ENCODE results near the gene RFPL1.

RFPL1 gene

DNA sequence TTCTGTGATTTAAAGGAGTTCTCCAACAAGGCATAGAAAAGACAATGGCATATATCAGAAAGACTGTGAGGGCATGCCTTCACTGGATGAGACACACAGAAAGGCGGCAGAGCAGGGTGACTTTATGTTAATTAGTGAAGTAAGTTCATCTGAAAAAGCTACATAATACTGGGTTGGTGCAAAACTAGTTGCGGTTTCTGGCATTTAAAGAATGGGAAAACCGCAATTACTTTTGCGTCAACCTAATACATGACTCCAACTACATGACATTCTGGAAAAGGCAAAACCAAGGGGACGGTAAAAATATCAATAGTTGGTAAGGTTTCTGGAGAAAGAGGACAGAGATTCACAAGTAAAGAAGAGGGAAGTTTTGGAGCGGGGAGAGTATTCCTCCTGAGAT is 5.1 kb downstream of the RFPL1 start:
- no peak for DNase-seq (ENCODE audit: low read depth)

DNA sequence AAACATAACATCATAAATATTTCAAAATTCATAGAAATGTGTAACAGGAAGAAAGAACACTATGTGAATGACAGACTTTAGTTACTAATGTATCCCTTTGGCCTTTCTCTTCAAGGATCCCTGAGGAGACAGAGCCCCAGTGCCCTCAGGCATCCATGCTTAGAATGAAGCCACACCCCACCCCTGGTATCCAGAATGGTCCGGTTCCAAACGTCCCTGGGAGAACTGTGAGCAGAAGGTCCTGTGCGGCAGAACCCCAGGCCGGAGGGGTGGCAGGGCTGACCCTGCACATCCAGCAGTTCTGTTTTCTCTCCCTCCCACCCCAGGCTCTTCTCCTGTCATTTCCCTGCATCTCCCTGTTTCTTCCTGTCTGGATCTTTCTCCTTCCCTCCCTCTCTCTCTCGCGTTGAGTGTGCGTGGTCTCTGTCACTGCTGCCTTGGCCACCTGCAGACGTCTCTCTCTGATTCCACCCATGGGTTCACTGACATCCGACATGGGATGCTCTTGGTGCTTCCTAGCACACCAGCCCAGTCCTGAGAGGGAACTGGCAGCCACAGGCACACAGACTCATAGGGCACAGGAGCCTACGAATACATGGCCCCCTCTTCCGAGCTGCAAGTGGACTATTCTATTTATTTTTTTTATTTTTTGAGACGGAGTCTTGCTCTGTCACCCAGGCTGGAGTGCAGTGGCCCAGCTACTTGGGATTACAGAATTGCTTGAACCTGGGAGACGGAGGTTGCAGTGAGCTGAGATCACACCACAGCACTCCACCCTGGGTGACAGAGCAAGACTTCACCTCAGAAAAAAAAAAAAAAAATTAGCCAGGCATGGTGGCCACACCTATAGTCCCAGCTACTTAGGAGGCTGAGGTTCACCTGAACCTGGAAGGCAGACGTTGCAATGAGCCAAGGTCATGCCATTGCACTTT is 5.7 kb downstream of the RFPL1 start:
- DNase-seq (ENCODE audit: low read depth): no peak

DNA sequence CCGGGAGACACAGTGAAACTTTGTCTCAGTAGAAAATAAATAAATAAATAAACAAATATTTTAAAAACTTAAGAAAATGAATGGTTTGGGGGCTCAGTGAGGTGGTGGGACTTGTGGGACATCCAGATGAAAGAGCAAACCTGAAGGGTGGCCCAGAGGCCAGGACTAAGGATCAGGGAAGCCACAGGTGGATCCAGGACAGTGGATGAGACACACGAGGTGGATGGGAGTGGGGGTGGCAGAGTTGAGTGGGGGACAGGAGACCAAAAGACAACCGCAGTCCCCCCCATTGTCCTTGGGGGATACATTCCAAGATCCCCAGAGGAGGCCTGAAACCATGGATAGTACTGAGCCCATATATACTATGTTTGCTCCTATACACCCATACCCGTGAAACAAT is 7.1 kb downstream of the RFPL1 start:
- no peak for DNase-seq (ENCODE audit: low read depth)

DNA sequence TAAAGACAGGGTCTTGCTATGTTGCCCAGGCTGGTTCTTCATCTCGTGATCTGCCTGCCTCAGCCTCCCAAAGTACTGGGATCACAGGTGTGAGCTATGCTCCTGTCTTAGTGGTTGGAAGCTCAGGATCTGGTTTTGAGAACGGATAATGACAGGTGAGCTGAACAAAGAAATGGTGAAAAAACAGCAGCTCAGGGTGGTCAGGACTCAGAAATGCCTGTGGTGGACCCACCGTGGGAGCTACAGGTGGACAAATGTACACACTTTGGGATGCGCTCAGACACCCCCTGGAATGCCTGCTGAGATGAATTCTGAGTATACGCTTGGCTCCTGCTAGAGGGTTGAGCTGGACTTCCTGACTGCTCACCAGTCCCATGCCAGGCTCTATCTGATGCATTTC is 9.5 kb downstream of the RFPL1 start:
- no peak for DNase-seq (ENCODE audit: low read depth)

DNA sequence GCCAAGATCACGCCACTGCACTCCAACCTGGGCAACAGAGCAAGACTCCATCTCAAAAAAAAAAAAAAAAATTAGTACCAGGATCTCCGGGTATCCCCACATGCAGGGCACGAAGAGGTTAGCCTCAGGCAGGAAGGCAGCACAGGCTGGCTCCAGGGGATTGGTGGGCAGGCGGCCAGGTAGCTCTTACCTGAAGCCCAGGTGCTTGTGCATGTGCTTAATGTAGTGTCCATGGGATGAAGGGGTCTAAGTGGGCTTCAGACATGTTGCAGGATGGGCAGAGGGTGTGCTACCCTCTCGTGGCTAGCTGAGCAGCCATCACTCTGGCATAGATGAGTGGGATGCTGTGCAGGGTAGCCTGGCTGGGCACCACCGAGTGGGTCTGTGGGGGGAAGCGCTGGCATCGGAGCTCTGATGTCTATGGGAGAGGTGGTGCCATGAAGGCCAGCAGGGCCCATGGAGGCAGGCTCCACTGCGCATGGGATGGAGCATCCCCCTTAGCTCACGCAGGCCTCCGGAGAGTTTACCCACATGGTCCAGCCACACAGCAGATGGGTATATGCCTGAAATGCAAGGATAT is 11.0 kb downstream of the RFPL1 start:
- DNase-seq (ENCODE audit: low read depth): no peak

DNA sequence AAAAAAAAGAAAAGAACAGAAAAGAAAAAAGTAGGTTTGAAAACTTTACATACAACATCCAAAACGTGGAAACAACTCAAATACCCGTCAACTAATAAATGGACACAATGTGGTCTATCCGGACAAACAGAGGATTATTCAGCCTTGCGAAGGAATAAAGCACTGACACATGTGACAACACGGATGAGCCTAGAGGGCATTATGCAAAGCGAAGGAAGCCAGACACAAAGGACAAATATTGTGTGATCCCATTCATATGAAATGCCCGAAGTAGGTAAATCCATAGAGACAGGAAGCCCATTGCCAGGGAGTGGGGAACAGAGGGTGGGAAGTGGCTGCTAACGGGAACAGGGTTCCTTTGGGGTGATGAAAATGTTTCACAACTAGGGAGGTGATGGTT is 11.8 kb downstream of the RFPL1 start:
- no peak for DNase-seq (ENCODE audit: low read depth)

DNA sequence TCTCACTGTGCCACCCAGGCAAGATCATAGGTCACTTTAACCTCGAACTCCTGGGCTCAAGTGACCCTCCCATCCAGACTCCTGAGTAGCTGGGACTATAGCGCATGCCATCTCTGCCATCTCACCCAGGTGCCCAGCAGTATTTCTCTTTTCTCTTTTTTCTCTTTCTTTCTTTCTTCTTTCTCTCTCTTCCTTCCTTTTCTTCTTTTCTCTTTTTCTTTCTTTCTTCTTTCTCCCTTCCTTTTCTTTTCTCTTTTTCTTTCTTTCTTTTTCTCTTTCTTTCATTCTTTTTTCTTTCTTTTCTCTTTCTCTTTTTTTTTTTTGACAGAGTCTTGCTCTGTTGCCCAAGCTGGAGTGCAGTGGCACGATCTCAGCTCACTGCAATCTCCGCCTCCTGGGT is 13.5 kb downstream of the RFPL1 start:
- no peak for DNase-seq (ENCODE audit: low read depth)

DNA sequence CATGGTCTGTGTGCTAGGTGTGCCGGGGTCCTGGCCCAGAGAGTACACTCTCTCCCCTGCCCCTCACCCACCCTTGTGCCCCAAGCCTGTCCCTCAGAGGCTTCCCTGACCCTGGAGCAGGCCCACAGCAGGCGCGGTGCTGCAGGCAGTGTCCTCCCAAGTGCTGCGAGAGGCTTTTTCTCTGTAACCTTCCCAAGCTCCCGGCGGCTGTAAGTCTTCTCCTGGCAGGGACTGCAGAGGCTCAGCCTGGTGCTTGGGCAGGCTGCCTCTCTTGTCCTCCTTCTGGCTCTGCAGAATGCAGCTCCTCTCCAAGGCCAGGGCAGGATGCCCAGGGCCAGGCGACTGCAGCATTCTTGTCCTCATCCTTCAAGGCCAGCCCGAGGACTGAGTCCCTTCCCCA is 15.9 kb downstream of the RFPL1 start:
- DNase-seq (ENCODE audit: low read depth): no peak

DNA sequence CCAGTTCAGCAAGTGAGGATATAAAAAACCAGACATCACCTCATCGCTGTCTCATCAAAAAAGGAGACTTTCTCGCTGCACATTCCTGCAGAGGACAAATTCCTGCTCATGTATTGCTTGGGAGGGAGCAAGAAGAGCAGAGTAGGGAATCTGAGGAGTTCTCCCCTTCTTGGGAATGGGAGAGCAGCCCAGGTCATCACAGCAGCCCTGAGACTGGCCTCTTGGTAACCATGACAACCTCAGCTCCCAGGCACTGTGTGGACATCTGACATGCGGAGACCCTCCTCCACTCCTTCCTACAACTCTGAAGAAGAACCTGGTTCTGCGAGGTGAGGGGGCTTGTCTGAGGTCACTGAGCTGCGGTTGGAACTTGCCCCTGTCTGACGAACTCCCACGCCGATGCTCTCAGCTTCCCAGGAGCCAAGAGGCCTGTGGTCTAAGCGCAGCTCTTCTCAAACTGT is 17.9 kb downstream of the RFPL1 start:
- DNase-seq (ENCODE audit: low read depth): no peak

DNA sequence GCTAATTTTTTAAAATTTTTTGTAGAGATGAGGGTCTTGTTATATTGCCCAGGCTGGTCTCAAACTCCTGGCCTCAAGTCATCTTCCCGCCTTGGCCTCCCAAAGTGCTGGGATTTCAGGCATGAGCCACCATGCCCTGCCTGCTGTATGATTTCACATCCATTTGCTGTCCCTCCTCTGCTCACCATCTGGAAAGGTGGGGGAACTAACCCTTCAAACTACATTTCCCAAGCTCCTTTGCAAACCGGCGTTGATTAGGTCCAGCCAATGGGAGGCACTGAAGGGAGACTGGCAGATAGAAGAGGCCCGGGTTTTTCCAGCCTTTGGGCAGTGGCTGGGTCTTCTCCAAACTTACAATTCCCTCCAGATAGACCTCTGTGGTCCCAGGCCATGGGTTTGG is 19.3 kb downstream of the RFPL1 start:
- no peak for DNase-seq (ENCODE audit: low read depth)

DNA sequence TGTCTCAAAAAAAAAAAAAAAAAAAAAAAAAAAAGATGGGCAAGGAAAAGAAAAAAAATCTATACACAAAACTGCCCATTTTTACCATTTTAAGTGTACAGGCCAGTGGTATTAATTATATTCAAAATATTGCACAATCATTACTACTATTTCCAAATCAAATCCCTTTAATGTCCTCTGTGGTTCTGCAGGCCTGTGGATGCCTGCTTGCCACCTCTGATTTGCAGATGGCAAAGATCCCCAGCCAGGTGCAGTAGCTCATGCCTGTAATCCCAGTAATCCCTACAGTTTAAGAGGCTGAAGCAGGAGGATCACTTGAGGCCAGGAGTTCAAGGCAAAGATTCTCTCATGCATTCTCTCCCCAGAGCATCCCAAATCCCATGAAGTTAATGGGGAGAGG is 20.2 kb downstream of the RFPL1 start:
- no peak for DNase-seq (ENCODE audit: low read depth)

DNA sequence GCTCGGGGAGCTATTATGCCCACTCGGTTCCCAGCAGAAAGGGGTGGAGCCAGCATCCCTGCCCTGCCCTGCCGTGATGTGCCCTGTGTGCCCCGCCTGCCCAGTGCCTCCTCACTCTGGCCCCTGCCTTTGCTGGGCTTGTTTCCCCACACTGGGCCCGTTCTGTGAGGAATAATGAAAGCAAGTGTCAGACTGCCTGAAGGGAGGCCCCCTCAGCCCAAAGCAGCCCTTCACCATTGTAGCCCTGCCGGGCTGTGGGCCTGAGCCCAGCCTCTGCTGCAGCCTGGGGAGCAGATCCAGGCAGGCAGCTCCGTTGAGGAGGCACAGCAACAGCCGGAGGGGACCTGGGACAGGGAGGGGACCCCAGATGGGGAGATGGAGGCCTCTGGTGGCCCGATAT is 21.4 kb downstream of the RFPL1 start:
- DNase-seq (ENCODE audit: low read depth): no peak

DNA sequence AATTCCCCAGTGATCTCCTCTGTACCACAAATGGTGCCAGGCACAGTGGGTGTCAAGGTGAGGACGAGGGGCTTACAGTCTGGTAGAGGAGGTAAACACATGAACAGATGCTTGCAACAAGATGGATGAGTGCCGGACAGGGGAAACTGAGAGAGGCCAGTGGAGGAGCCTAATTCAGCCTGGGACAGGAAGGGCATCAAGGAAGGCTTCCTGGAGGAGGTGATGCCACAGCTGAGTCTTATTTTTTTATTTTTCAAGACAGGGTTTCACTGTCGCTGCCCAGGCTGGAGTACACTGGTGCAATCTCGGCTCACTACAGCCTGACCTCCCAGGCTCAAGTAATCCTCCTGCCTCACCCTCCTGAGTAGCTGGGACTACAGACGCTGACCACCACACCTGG is 22.9 kb downstream of the RFPL1 start:
- no peak for DNase-seq (ENCODE audit: low read depth)

DNA sequence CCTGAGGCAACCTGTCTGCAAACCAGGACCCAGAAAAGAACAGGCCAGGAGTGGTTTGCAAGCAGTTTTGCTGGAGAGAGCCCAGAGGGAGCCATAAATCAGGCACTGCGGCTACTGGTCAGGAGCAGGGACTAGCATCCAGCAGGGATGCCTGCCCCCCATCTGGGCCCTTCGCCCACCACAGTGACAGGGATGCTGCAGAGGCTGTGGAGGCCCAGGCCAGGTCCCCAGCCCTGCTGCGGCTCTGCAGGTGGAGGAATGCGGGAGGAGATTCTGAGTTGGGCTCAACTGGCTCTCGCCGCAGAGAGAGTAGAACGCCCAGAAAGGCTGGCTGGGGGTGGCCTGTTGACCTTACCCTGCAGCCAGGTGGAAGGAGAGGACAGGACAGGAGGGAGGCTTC is 25.2 kb downstream of the RFPL1 start:
- DNase-seq (ENCODE audit: low read depth): no peak

DNA sequence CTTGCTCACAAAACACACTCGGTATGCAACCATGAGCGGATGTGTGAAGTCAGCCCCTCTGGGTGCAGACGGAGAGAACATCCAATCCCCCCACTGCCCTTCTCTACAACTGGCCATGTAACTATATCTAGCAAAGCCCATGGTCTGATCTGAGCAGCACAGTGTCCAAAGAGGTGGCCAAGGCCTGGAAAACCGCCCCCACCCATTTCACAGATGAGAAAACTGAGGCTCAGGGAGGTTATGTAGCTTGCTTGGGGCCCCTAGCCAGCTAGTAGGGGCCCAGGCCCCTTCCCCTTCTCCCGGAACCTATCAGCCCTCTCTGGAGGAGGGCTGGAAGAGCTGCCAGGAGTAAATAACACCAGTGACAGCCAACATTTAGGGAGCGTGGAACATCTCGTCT is 26.2 kb downstream of the RFPL1 start:
- no peak for DNase-seq (ENCODE audit: low read depth)

DNA sequence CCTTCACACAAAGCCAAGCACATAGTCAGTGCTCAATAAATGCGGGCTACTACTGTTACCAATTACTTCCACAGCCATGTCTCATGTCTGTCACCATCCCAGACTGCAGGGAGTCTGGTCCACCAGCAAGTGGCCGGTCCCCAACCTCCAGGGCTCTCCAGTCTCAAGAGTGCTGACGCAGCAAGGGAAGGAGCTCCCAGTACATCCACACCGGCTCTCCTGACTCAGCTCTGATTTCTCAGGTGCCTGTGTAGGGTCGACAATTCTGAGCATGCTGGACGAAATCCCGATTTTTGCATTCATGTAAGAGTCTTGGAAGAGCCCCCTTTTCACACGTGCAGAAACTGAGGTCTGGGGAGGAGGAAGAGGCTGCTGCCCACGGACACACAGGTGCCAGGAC is 31.4 kb downstream of the RFPL1 start:
- no peak for DNase-seq (ENCODE audit: low read depth)

DNA sequence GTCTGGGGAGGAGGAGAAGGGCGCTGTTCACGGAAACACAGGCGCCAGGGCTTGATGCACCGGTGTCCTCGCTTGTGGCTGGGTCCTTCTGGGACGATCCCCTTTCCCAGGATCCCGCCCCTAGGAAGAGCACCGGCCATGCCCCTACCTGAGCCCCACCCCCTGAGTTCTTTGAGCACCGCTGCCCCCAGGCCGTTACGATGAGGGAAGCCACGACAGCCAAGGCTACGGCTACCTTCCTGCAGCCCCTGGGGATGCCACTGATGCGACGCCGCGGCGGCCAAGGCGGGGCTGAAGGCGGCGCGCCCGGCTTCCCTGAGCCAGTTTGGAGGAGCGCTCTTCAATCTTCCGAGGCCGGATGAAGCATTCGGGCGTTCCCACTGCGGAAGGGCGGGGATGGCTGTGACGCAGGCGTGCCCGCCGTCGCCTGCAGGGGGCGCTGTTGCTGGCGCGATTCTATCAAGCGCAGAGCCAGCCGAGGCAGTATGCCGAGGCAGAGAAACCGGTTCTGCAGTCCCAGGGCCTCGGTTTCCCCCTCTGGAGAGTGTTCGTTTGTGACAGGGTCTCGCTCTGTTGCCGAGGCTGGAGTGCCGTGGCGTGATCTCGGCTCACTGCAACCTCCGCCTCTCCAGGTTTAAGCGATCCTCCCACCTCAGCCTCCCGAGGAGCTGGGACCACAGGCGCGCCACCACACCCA is 31.9 kb downstream of the RFPL1 start:
- no peak for DNase-seq (ENCODE audit: low read depth)

DNA sequence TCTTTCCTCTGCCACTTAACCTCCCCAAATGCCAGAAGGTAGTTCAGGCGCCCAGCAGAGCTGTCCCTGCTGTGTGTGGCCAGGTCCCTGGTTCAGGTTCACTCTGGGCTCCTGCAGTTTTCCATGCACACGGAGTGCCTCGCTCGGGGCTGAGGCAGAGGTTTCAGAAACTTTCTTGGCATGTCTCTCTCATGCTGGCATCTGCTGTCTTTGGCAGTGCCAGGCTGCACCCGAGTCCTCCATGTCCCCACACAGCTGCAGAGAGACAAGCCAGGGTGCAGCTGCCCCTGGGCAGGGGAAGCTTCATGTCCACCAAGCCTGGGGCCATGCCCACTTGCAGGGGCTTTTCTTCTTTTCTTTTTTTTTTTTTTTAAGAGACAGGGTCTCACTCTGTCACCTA is 34.6 kb downstream of the RFPL1 start:
- no peak for DNase-seq (ENCODE audit: low read depth)

DNA sequence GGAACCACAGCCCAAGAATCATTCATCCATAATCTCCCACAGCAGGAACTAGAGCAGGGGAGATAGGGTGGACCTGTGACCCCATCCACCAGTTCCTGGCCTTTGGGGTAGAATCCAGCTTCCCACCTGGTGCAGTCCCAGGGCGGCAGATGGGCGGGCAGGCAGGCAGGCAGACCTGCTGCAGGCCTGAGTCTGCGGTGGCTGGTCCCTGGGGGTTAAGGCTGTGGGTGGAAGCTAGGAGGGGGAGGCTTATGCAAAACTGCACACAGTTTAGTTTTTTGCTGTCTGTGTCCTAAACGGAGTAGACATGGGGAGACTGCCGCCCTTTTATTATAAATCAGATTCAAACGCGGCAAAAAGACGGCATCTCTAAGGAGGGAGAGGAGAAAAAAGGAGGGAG is 37.2 kb downstream of the RFPL1 start:
- no peak for DNase-seq (ENCODE audit: low read depth)

DNA sequence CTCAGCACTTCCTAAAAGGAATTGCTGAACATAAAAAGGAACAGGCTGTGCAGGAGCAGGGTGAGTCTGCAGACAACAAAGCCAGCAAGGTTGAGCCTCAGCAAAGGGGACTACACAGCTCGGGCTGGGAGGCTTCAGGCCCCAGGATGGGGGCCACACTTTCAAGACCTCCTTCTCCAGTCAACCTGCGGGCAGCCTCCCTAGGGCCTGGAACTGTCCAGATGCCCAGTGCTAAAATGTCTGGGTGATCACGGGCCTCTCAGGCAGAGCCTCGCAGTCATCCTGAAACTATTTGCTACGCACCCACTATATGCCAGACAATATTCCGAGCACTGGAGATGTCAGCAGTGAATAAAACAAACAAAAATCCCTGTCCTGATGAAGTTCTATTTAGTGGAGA is 37.7 kb downstream of the RFPL1 start:
- DNase-seq (ENCODE audit: low read depth): no peak

DNA sequence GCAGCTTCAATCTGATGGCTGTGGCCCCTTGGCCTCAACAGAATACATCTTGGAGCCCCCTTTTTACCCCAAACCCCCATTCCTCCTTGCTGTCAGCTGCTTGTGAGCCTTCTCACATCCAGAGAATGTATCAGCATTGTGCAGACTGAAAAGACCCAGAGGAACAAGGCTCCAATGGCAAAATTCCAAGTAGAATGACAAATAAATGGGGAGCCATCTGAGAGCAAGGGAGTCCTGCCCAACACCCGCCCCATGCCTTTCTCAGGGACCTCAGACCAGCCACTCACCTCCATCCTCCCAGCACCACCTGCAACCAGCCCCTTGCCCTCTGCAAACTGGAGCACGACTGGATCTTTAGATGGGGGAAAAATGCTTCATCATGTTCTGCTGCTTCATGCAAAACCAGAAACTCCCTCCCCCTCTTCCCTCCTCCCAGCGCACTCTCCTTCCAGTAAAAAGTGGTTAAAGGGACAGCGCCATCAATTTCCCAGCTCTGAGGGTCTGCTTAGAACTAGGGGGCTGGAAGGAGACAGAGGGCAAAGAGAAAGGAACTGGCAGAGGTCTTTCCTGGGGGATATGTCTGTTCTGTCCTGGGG is 39.4 kb downstream of the RFPL1 start:
- no peak for DNase-seq (ENCODE audit: low read depth)

DNA sequence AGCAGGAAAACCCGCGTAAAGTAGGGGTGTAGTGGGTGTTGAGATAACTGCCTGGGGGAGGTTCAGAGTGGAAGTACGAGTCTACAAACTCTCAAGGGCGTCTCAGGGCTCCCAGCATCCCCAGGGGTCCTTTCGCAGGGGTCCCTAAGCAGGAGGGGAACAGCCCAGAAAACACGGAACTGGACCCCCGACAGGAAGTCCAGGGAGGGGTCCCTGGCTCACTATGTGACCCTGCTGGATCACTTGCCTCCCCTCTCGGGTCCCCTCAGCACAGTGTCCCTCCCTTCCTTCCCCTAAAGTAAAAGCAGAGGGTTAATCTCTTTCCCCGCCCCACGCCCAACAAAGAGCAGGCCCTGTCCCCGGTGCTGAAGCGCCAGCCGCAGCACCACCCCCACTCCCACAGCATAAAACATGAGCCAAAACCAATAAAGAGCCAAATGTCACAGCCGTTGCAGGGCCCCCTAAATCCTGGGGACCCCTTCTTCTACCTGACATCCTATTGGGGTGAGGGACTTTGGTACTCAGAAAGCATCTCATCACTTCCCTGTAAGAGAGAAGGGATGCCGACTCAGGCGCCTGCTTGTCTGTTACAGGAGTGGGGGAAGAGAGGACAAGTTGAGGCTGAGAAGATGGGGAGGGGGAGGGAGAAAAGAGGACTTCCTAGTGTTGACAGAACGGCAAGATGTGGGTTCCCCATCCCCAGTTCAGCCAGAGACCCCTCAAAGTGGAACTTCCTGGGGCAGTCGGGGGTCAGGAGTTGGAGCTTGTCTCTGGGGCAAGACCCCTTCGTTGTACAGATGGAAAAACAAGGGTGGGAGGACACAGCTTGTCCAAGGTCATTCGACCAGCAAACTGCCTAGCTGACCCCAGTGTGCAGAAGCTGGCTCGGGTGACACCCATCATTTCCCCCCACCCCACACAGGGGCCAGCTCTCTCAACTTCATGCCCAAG is 40.2 kb downstream of the RFPL1 start:
- no peak for DNase-seq (ENCODE audit: low read depth)
